VCaP (cell line): Measurements from ENCODE around the gene SF1.
A peak's percentile ranks its signal among the peaks of the same experiment; 100 is the strongest.

ENCODE experiments used
- H3K27ac ChIP-seq: fragments of 450-650 bp; 2 replicates; pipeline ENCODE4 v1.5.1; 2017
- CTCF ChIP-seq: fragments of 450-650 bp; conservative IDR thresholded peaks from 2 replicates; pipeline ENCODE4 v1.5.1; 2017; ENCODE audit warnings: mild to moderate bottlenecking, moderate library complexity

Gene SF1

GRCh38 chr11:64744544-64745188 is 33.7 kb downstream of the SF1 start:
- TF ChIP-seq CTCF, result no peak
- peak overlapping the region; percentile 59; the same call in 1 of the 2 replicates for H3K27ac ChIP-seq

- peak; percentile 68 for TF ChIP-seq CTCF
- H3K27ac ChIP-seq, result peak within 1 kb of the TSS; percentile 59; the same call in 1 of the 2 replicates
Measured at GRCh38 chr11:64743591-64744543, 34.5 kb downstream of the SF1 start, which contains the start of gene RASGRP2. RASGRP2 (minus strand) TSS chr11:64744142; CDS start chr11:64742866, 1,276 bp downstream.

GRCh38 chr11:64742889-64743590 is 35.3 kb downstream of the SF1 start:
- peak; percentile 100 for TF ChIP-seq CTCF
- H3K27ac ChIP-seq, result peak overlapping the region; percentile 18; the same call in 1 of the 2 replicates

- peak overlapping the region; percentile 18; the same call in 1 of the 2 replicates for H3K27ac ChIP-seq
- TF ChIP-seq CTCF, result no peak
Measured at GRCh38 chr11:64742087-64742888, 36.1 kb downstream of the SF1 start.

GRCh38 chr11:64741375-64742086 is 36.8 kb downstream of the SF1 start:
- H3K27ac ChIP-seq, result no peak overlapping the region
- TF ChIP-seq CTCF, result no peak

GRCh38 chr11:64739871-64740270 is 38.5 kb downstream of the SF1 start:
- H3K27ac ChIP-seq, result no peak overlapping the region
- TF ChIP-seq CTCF, result no peak
